SK-N-SH (cell line): ENCODE results near the gene RDH12.

Source experiments
- CTCF ChIP-seq: fragments of 200-600 bp; sonication (generic); IDR thresholded peaks from 2 replicates; pipeline ENCODE4 v1.6.1; 2017; ENCODE audit warnings: antibody characterized with exemption, mild to moderate bottlenecking, moderate library complexity
- EZH2phosphoT487 ChIP-seq: fragments of 200-600 bp; sonication (generic); IDR thresholded peaks from 2 replicates; pipeline ENCODE4 v1.6.1; 2017; ENCODE audit warnings: low read depth, mixed run types, mild to moderate bottlenecking, antibody characterized with exemption, moderate library complexity, borderline replicate concordance
- FOSL2 ChIP-seq: IDR thresholded peaks from 2 replicates; pipeline ENCODE4 v1.4.0; 2012; ENCODE audit warnings: low read depth, mild to moderate bottlenecking, moderate library complexity, borderline replicate concordance
- FOXM1 ChIP-seq: IDR thresholded peaks from 2 replicates; pipeline ENCODE4 v1.4.0; 2012; ENCODE audit warnings: low read depth, mild to moderate bottlenecking
- RAD21 ChIP-seq: IDR thresholded peaks from 2 replicates; pipeline ENCODE4 v1.6.1; 2012; ENCODE audit warnings: mild to moderate bottlenecking, low read length
- SIN3A ChIP-seq: IDR thresholded peaks from 2 replicates; pipeline ENCODE4 v1.6.1; 2012; ENCODE audit warnings: low read depth, mild to moderate bottlenecking, low read length, moderate library complexity, borderline replicate concordance
- USF2 ChIP-seq: fragments of 150-350 bp; IDR thresholded peaks from 2 replicates; pipeline ENCODE4 v1.6.1; 2017; ENCODE audit warnings: antibody characterized with exemption, low read length, low read depth, borderline replicate concordance
- TF ChIP-seq, protein P1 (sequence below): IDR thresholded peaks from 2 replicates; pipeline ENCODE4 v1.4.0; 2012; ENCODE audit warnings: low read depth
- TF ChIP-seq, protein P2 (sequence below): IDR thresholded peaks from 2 replicates; pipeline ENCODE4 v1.4.0; 2012; ENCODE audit warnings: low read depth, borderline replicate concordance
- TF ChIP-seq, protein P3 (sequence below): fragments of 150-350 bp; IDR thresholded peaks from 2 replicates; pipeline ENCODE4 v1.6.1; 2016; ENCODE audit warnings: mild to moderate bottlenecking, low read depth, low read length

- TF ChIP-seq RAD21, result no peak
- no peak for TF ChIP-seq SIN3A
- TF ChIP-seq, protein P1, sequence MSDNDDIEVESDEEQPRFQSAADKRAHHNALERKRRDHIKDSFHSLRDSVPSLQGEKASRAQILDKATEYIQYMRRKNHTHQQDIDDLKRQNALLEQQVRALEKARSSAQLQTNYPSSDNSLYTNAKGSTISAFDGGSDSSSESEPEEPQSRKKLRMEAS, result no peak
- no peak for TF ChIP-seq CTCF
- TF ChIP-seq FOXM1, result no peak
- TF ChIP-seq, protein P2, sequence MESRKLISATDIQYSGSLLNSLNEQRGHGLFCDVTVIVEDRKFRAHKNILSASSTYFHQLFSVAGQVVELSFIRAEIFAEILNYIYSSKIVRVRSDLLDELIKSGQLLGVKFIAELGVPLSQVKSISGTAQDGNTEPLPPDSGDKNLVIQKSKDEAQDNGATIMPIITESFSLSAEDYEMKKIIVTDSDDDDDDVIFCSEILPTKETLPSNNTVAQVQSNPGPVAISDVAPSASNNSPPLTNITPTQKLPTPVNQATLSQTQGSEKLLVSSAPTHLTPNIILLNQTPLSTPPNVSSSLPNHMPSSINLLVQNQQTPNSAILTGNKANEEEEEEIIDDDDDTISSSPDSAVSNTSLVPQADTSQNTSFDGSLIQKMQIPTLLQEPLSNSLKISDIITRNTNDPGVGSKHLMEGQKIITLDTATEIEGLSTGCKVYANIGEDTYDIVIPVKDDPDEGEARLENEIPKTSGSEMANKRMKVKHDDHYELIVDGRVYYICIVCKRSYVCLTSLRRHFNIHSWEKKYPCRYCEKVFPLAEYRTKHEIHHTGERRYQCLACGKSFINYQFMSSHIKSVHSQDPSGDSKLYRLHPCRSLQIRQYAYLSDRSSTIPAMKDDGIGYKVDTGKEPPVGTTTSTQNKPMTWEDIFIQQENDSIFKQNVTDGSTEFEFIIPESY, result no peak
- no peak for TF ChIP-seq FOSL2
- no peak for TF ChIP-seq EZH2phosphoT487
- TF ChIP-seq, protein P3, sequence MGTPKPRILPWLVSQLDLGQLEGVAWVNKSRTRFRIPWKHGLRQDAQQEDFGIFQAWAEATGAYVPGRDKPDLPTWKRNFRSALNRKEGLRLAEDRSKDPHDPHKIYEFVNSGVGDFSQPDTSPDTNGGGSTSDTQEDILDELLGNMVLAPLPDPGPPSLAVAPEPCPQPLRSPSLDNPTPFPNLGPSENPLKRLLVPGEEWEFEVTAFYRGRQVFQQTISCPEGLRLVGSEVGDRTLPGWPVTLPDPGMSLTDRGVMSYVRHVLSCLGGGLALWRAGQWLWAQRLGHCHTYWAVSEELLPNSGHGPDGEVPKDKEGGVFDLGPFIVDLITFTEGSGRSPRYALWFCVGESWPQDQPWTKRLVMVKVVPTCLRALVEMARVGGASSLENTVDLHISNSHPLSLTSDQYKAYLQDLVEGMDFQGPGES, result no peak
- no peak for TF ChIP-seq USF2
These were observed 75.1 kb downstream of the RDH12 start for GRCh38 chr14:67776653-67777322.
